Measurements from ENCODE around the gene UBE2R2.
"Not testable (repeated sequence)": the region's sequence is repeated elsewhere in the genome, so short reads cannot be mapped to it uniquely, and the experiment has no call there.

Gene UBE2R2

DNA sequence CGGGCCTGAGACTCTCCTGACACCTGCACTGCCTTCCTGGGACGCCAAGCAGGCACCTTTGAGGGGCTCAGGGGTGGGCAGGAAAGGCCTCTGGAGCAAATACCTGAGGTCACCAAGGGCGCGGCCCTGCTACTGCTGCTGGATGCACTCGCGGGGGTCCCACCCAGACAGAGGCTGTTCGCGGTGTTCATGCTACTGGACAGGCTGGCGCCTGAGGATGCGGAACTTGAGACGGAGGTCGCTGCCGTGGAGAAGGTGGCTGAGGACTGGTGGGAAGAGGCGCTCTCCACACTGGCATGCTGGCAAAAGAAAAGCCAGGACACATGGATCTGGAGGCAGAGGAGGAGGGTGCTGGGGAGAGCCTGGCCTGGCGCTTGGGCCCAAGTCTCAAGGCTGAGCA, 110.7 kb downstream of the UBE2R2 start:
- DNase-seq (ENCODE audit: low spot score), result no peak

GRCh38 chr9:33931326-33931725, 114.4 kb downstream of the UBE2R2 start:
- no peak for DNase-seq (ENCODE audit: low spot score)

- DNase-seq (ENCODE audit: low spot score), result no peak
Measured at GRCh38 chr9:33932078-33932807, 115.3 kb downstream of the UBE2R2 start.

DNA sequence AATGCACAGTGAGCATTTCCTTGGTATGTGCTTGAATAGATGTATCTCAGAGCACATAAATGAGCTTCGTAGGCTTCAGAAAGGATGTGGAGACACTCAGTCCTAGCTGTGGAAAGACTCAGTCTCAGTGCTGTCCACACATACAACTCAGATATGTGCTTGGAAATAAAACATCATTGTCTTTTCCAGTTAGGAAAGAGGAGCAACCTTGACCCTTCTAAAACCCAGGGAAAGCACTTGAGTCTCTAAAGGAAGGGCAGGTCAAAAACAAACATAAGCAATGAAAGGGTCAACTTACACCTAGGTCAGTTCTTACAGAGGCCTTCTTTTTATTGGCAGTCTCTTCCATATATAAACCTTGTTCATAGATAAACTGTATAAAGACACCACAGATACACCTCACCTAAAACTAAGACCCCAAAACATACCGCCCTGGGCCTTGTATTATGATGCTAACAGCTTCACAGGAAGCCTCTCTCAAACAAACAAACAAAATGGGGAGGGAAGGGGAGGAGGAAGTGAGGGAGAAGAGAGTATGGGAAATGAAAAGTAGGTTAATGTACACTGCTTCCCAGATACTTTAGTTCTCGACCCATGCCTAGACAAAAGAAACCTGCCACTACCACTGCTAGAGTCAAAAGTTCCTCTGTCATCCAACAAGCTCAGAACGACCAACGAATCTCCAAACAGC, 117.4 kb downstream of the UBE2R2 start:
- DNase-seq (ENCODE audit: low spot score), result no peak

DNA sequence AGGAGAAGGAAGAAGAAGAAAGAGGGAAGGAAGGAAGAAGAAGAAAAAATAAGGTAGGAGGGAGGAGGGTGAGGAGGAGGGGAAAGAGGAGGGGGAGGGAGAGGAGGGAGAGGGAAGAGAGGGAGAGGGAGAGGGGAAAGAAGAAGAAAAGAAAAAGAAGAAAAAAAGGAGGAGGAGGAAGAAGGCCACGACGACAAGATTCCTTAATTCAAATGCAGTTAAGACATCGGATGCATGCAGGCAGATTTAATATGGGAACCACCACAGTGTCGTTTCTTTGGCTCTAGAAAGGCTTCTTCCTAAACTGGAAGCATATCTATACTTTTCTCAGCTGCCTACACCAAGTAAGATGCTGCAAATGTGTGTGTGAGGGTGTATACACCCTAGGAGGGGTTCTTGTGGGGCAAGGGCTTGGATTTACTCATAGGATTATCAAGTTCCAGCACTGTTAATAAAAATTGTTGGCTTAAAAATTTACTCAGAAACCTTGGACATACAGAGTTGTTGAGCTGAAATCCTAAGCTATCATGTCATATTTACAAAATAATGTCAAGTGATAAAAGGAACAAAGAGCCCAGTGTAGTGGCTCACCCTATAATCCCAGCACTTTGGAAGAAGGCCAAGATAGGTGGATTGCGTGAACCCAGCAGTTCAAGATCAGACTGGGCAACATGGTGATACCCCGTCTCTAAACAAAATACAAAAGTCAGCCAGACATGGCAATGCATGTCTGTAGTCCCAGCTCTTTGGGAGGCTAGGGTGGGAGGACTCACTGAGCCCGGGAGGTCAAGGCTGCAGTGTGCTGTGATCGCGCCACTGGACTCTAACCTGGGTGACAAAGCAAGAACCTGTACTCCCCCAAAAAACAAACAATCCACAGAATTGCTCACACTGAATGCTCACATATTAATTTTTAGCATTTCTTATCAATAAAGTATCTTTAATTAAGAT, 123.2 kb downstream of the UBE2R2 start:
- DNase-seq (ENCODE audit: low spot score), result no peak

GRCh38 chr9:33942471-33943083, 125.6 kb downstream of the UBE2R2 start:
- DNase-seq (ENCODE audit: low spot score), result no peak

- no peak for DNase-seq (ENCODE audit: low spot score)
Measured at GRCh38 chr9:33943389-33943788, 126.4 kb downstream of the UBE2R2 start.

- no peak for DNase-seq (ENCODE audit: low spot score)
Measured at GRCh38 chr9:33946779-33947535, 130.0 kb downstream of the UBE2R2 start.

- no peak for DNase-seq (ENCODE audit: low spot score)
Measured at GRCh38 chr9:33950371-33950770, 133.4 kb downstream of the UBE2R2 start.

DNA sequence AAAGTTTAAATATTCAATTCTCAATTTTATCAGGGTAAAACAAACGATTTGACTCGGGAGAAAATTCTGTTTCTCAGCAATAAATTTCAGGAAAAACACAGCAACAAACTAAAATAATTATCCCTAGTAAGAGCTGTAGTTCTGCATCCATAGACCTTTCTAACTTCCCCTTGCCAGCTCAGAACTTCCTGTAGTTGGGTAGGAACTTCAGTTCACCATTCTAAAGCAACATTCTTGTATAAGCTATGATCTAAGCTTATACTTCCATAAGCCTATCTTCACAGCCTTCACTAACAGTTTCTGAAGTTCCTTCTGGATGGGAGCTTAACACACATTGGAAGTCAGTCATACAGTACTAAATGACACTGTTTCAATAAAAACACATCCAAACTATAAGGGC, 135.1 kb downstream of the UBE2R2 start:
- no peak for DNase-seq (ENCODE audit: low spot score)

DNA sequence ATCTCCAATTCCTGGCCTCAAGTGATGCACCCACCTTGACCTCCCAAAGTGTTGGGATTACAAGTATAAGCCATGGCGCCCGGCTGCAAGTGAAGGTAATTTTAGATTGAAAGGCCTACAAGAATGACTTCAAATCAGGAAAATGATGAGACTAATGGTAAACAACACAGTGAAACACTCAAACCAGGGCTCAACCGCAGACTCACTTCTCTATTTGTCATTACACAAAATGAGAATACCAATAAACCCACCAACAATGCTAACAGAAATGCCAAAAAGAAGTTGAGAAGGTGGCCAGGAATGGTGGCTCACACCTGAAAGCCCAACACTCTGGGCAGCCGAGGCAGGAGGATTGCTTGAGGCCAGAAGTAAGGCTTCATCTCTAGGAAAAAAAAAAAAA, 139.6 kb downstream of the UBE2R2 start:
- DNase-seq (ENCODE audit: low spot score), result no peak

DNA sequence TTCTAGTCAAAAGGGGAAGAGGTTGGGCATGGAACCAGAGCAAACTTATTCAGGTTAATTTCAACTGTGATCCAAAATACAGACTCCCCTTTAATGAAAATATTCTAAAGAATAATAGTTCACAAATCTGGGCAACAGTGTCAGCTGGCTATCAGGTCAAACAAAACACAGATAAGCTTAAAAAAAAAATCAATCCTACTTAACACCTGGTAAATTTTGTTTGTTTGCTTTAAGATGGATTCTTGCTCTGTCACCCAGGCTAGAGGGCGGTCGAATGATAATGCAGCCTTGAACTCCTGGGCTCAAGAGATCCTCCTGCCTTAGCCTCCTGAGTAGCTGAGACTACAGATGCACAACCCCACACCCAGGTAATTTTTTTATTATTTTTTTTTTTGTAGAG, 142.8 kb downstream of the UBE2R2 start:
- no peak for DNase-seq (ENCODE audit: low spot score)

DNA sequence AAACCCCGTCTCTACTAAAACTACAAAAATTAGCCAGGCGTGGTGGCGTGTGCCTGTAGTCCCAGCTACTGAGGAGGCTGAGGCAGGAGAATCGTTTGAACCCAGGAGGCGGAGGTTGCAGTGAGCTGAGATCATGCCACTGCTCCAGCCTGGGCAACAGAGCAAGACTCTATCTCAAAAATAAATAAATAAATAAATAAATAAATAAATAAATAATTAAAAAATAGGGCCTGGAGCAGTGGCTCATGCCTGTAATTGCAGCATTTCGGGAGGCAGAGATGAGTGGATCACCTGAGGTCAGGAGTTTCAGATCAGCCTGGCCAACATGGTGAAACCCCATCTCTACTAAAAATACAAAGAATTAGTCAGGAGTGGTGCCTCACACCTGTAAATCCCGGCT, 145.5 kb downstream of the UBE2R2 start:
- DNase-seq (ENCODE audit: low spot score), result not testable (repeated sequence)

- peak; percentile 7 for DNase-seq (ENCODE audit: low spot score)
Measured at GRCh38 chr9:33964086-33964768, 147.3 kb downstream of the UBE2R2 start.

Data from Ammon's horn (tissue), 1 donor.